IMR-90 (cell line): ENCODE data around the gene PEAK1. TPM values are rescaled to one million over a fixed set of nuclear protein-coding genes. Genes with fewer than 3 reads are reported as not detected.

ENCODE experiments used
- ATAC-seq: fragments of 200-7000 bp; cut with Tn5 transposase; 2 replicates; pipeline ENCODE4 v1.9.1; 2020; ENCODE audit warnings: low read depth, mild to moderate bottlenecking, moderate library complexity
- BruUV-seq: library from RNA; stranded (reverse); fragments of 400-500 nt; replicated peaks from 2 replicates; lab custom pipeline; 2021; lab: Mats Ljungman, UMichigan
- CTCF ChIA-PET: fragments of 300-600 bp; formaldehyde crosslinking; extraction: SDS; loops from one replicate; lab custom pipeline; 2021; ENCODE audit warnings: antibody characterized with exemption; lab: Yijun Ruan, JAX
- POLR2A ChIA-PET: fragments of 300-600 bp; sonication (Branson Sonifier 250); formaldehyde crosslinking; loops from one replicate; lab custom pipeline; 2022; ENCODE audit warnings: antibody characterized with exemption; ENCODE audit not compliant: unreplicated experiment; lab: Charles Lee
- DNase-seq: peaks from one replicate; pipeline ENCODE4 v3.0.0; 2013
- H2AFZ ChIP-seq: replicated peaks from 2 replicates; pipeline ENCODE3; 2013; ENCODE audit warnings: low read length, mild to moderate bottlenecking; ENCODE audit not compliant: poor library complexity
- H2AK5ac ChIP-seq: 2 replicates; pipeline ENCODE4 v1.6.1; 2013; ENCODE audit warnings: low read depth, low read length, inconsistent platforms
- H2AK9ac ChIP-seq: replicated peaks from 2 replicates; pipeline ENCODE3; 2013; ENCODE audit warnings: mild to moderate bottlenecking, low read depth, low read length, moderate library complexity; ENCODE audit not compliant: poor library complexity
- H2BK120ac ChIP-seq: 2 replicates; pipeline ENCODE4 v1.6.1; 2013; ENCODE audit warnings: low read depth, low read length, inconsistent platforms
- H2BK15ac ChIP-seq: 3 replicates; pipeline ENCODE4 v1.6.1; 2013; ENCODE audit warnings: low read depth, low read length, inconsistent platforms
- H2BK20ac ChIP-seq: 2 replicates; pipeline ENCODE4 v1.6.1; 2013; ENCODE audit warnings: low read depth, mild to moderate bottlenecking, inconsistent platforms, low read length, moderate library complexity
- H2BK5ac ChIP-seq: 2 replicates; pipeline ENCODE4 v1.6.1; 2013; ENCODE audit warnings: mild to moderate bottlenecking, low read depth, low read length, inconsistent platforms; ENCODE audit not compliant: poor library complexity, severe bottlenecking
- H3K14ac ChIP-seq: replicated peaks from 2 replicates; pipeline ENCODE4 v1.6.1; 2013; ENCODE audit warnings: low read depth, low read length, inconsistent platforms
- H3K18ac ChIP-seq: 2 replicates; pipeline ENCODE4 v1.6.1; 2013; ENCODE audit warnings: low read depth, low read length, control low read depth
- H3K23ac ChIP-seq: 2 replicates; pipeline ENCODE4 v1.6.1; 2013; ENCODE audit warnings: low read depth, low read length, inconsistent platforms
- H3K27ac ChIP-seq: 2 replicates; pipeline ENCODE4 v1.5.1; 2013; ENCODE audit warnings: mild to moderate bottlenecking, control low read depth, low read length; ENCODE audit not compliant: insufficient read depth
- H3K27me3 ChIP-seq: 2 replicates; pipeline ENCODE4 v1.6.1; 2013; ENCODE audit warnings: low read length; ENCODE audit not compliant: control insufficient read depth, insufficient read depth
- H3K36me3 ChIP-seq: 2 replicates; pipeline ENCODE4 v1.6.1; 2013; ENCODE audit warnings: low read length, mixed read lengths; ENCODE audit not compliant: control insufficient read depth, insufficient read depth
- H3K4ac ChIP-seq: 2 replicates; pipeline ENCODE4 v1.6.1; 2013; ENCODE audit warnings: low read depth, low read length, inconsistent platforms
- H3K4me1 ChIP-seq: 2 replicates; pipeline ENCODE4 v1.6.1; 2013; ENCODE audit warnings: low read length, mixed read lengths; ENCODE audit not compliant: control insufficient read depth, insufficient read depth
- H3K4me2 ChIP-seq: 2 replicates; pipeline ENCODE4 v1.6.1; 2013; ENCODE audit warnings: low read depth, mild to moderate bottlenecking, control low read depth, low read length, moderate library complexity
- H3K4me3 ChIP-seq: 2 replicates; pipeline ENCODE4 v1.5.1; 2013; ENCODE audit warnings: low read depth, mild to moderate bottlenecking, control low read depth, low read length, moderate library complexity; ENCODE audit not compliant: insufficient read depth
- H3K56ac ChIP-seq: 2 replicates; pipeline ENCODE4 v1.6.1; 2013; ENCODE audit warnings: low read length, inconsistent platforms; ENCODE audit not compliant: insufficient read depth; ENCODE audit errors: extremely low read depth
- H3K79me1 ChIP-seq, 2 experiments: 2 replicates each; pipeline ENCODE4 v1.6.1; 2013; ENCODE audit warnings: low read length in 2 of 2, inconsistent platforms in 1 of 2, low read depth in 1 of 2
- H3K9ac ChIP-seq: 2 replicates; pipeline ENCODE4 v1.6.1; 2013; ENCODE audit warnings: low read depth, low read length, control low read depth
- H3K9me1 ChIP-seq: 2 replicates; pipeline ENCODE4 v1.6.1; 2013; ENCODE audit warnings: low read length, inconsistent platforms; ENCODE audit not compliant: insufficient read depth
- H3K9me3 ChIP-seq: 2 replicates; pipeline ENCODE4 v1.6.1; 2013; ENCODE audit warnings: low read length; ENCODE audit not compliant: control insufficient read depth, insufficient read depth
- H4K20me1 ChIP-seq: 2 replicates; pipeline ENCODE4 v1.6.1; 2013; ENCODE audit warnings: low read length, inconsistent platforms; ENCODE audit not compliant: insufficient read depth
- H4K5ac ChIP-seq: 2 replicates; pipeline ENCODE4 v1.6.1; 2013; ENCODE audit warnings: mild to moderate bottlenecking, low read depth, low read length, control low read depth
- H4K8ac ChIP-seq, 2 experiments: 2 replicates each; pipeline ENCODE4 v1.6.1; 2013; ENCODE audit warnings: low read depth in 2 of 2, low read length in 2 of 2, control low read depth in 1 of 2, inconsistent platforms in 1 of 2
- H4K91ac ChIP-seq: 2 replicates; pipeline ENCODE4 v1.6.1; 2013; ENCODE audit warnings: low read depth, low read length, inconsistent platforms; ENCODE audit not compliant: insufficient read depth
- MAZ ChIP-seq: IDR thresholded peaks from 2 replicates; pipeline ENCODE4 v1.6.1; 2012; ENCODE audit warnings: low read depth, mild to moderate bottlenecking, low read length, improper control_type of control experiment, moderate library complexity, borderline replicate concordance
- WGBS, 2 experiments: methylation state at CpG; one replicate each; pipeline versions ENCODE4 v1.1.5 to v1.1.7; 2013; ENCODE audit warnings: missing lambda C conversion rate in 2 of 2; ENCODE audit not compliant: insufficient read length in 1 of 2; ENCODE audit errors: extremely low coverage in 2 of 2; 5-methylcytosine and 5-hydroxymethylcytosine counted together
- dilution Hi-C: fragments of 300-500 bp; cut with HindIII; formaldehyde crosslinking; loops from one replicate; pipeline ENCODE4 v1.14.3; 2018; ENCODE audit warnings: low sequenced_read_pairs; ENCODE audit not compliant: unreplicated experiment
- in situ Hi-C: fragments of 300-500 bp; cut with MboI; formaldehyde crosslinking; loops from 3 replicates; pipeline ENCODE4 v1.14.3; 2019; ENCODE audit warnings: low sequenced_read_pairs, inconsistent platforms, mixed read lengths
- intact Hi-C: fragments of 100-400 bp; cut with micrococcal nuclease; formaldehyde crosslinking; loops from 2 replicates; pipeline ENCODE4 v1.10.0; 2022
- polyA plus RNA-seq, 3 experiments: library from polyadenylated mRNA; depleted of rRNA; stranded (reverse); fragments of >200 nt; gene quantifications; 2 replicates each; pipeline ENCODE4 v1.2.3, GENCODE V29; 2012; ENCODE audit warnings: low replicate concordance in 1 of 3
- total RNA-seq: library from RNA; depleted of rRNA; stranded (reverse); fragments of >200 nt; gene quantifications from 2 replicates; pipeline ENCODE4 v1.2.3, GENCODE V29; 2012
- TF ChIP-seq, protein P1 (sequence below): fragments of 150-350 bp; IDR thresholded peaks from 2 replicates; pipeline ENCODE4 v1.6.1; 2016; ENCODE audit warnings: low read depth, mild to moderate bottlenecking, low read length, moderate library complexity, borderline replicate concordance

Gene PEAK1
- total and polyA plus RNA-seq, 2 of the 4 experiments (the other 2 are of a cell fraction) = 21.5 to 43.9 TPM

DNA sequence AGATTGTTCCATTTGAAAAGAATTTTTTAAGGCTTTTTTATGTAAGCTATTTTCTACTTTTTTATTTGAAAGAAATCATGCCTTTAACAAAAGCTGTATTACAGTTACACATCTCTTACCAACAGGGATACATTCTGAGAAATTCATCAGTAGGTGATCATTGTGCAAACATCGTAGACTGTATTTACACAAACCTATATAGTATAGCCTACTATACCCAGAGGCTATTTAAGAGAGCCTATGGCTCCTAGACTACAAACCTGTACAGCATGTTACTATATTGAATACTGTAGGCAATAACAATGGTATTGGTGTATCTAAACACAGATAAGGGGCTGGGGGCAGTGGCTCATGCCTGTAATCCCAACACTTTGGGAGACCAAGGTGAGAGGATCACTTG, 43.1 kb downstream of the PEAK1 start:
- Histone ChIP-seq H2AK5ac (no peak overlapping the region), H4K8ac (no peak overlapping the region), H3K4me3 (no peak overlapping the region), H2BK20ac (no peak overlapping the region), H3K79me1 (peaks cover 33 to 73% of the 10 kb centered on the region in 2 experiments), H4K5ac (no peak overlapping the region), H4K20me1 (peaks cover 81% of the 10 kb centered on the region), H3K9me1 (no peaks in the 10 kb centered on the region), H3K4me1 (no peaks in the 10 kb centered on the region), H3K4ac (no peak overlapping the region), H3K27me3 (no peaks in the 10 kb centered on the region), H3K23ac (no peak overlapping the region), H3K36me3 (no peaks in the 10 kb centered on the region; the same call in 1 of the 2 replicates), H2AK9ac (no peak overlapping the region), H2BK120ac (no peak overlapping the region), H3K56ac (no peak overlapping the region), H3K4me2 (no peak overlapping the region), H2BK15ac (no peak overlapping the region), H3K9me3 (no peaks in the 10 kb centered on the region), H2AFZ (no peak overlapping the region), H2BK5ac (no peak overlapping the region), H4K91ac (no peak overlapping the region), H3K9ac (no peak overlapping the region), H3K27ac (no peak overlapping the region), H3K14ac (no peak overlapping the region), H3K18ac (no peak overlapping the region)
- ChIA-PET CTCF (no interaction called here), POLR2A (no interaction called here)
- DNase-seq (no peak), ATAC-seq (no peak)
- intact Hi-C loops = no loop called here
- no peak for TF ChIP-seq MAZ
- TF ChIP-seq, protein P1, sequence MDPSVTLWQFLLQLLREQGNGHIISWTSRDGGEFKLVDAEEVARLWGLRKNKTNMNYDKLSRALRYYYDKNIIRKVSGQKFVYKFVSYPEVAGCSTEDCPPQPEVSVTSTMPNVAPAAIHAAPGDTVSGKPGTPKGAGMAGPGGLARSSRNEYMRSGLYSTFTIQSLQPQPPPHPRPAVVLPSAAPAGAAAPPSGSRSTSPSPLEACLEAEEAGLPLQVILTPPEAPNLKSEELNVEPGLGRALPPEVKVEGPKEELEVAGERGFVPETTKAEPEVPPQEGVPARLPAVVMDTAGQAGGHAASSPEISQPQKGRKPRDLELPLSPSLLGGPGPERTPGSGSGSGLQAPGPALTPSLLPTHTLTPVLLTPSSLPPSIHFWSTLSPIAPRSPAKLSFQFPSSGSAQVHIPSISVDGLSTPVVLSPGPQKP = no peak
- WGBS, 2 experiments = no CpG with 5 or more reads among the region's 1 CpG
- no TSS peak for BruUV-seq
- in situ Hi-C loops = no loop called here
- dilution Hi-C loops = no loop called here
